ENCODE measurements around the gene CCNL2. TPM values are rescaled to one million over a fixed set of nuclear protein-coding genes. Genes with fewer than 3 reads are reported as not detected.

CCNL2 gene
- total and polyA plus RNA-seq, 2 experiments from 2014 or later = 230 to 301 TPM

DNA sequence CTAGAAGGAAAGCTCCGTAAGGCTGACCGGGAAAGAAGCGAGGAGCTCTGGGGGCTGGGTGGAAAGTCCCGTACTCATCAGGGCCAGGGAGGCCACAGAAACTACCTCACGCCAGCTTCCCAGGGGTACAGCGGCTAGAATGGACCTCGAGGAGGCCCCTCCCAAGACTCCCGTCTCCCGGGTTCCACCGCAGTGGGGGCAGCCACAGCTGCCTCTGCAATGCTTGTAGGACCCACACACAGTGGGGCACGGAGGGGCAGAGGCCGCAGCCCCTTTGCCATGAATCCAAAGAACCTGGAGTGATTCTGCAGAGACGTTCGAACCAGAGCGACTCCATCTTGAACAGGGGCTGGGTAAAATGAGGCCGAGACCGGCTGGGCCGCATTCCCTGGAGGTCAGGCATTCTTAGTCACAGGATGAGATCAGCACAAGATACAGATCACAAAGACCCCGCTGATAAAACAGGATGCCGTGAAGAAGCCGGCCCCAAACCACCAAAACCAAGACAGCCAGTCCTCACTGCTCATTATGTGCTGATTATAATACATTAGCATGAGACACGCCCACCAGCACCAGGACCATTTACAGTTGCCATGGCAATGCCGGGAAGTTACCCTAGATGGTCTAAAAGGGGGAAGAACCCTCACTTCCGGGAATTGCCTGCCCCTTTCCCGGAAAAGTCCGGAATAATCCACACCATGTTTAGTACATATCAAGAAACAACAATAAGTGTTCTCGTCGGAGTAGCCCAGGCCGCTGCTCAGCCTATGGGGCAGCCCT lies 23.5 kb upstream of the CCNL2 start:
- no peaks in the 10 kb centered on the region for H3K36me3 ChIP-seq
- no peaks in the 10 kb centered on the region for H3K27me3 ChIP-seq
- TF ChIP-seq, protein P1, sequence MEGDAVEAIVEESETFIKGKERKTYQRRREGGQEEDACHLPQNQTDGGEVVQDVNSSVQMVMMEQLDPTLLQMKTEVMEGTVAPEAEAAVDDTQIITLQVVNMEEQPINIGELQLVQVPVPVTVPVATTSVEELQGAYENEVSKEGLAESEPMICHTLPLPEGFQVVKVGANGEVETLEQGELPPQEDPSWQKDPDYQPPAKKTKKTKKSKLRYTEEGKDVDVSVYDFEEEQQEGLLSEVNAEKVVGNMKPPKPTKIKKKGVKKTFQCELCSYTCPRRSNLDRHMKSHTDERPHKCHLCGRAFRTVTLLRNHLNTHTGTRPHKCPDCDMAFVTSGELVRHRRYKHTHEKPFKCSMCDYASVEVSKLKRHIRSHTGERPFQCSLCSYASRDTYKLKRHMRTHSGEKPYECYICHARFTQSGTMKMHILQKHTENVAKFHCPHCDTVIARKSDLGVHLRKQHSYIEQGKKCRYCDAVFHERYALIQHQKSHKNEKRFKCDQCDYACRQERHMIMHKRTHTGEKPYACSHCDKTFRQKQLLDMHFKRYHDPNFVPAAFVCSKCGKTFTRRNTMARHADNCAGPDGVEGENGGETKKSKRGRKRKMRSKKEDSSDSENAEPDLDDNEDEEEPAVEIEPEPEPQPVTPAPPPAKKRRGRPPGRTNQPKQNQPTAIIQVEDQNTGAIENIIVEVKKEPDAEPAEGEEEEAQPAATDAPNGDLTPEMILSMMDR (IDR thresholded peaks at IDR 0.05; ENCODE audit: low read depth, low read length) = no peak
- no peak overlapping the region for H3K4me3 ChIP-seq
- H3K9me3 ChIP-seq (ENCODE audit: low read depth) = no peaks in the 10 kb centered on the region
- H3K27ac ChIP-seq = no peak overlapping the region
- no peak for DNase-seq (ENCODE audit: low read depth in 1 of 2, low spot score in 1 of 2)
- no peaks in the 10 kb centered on the region for H3K4me1 ChIP-seq (ENCODE audit: low read depth)

DNA sequence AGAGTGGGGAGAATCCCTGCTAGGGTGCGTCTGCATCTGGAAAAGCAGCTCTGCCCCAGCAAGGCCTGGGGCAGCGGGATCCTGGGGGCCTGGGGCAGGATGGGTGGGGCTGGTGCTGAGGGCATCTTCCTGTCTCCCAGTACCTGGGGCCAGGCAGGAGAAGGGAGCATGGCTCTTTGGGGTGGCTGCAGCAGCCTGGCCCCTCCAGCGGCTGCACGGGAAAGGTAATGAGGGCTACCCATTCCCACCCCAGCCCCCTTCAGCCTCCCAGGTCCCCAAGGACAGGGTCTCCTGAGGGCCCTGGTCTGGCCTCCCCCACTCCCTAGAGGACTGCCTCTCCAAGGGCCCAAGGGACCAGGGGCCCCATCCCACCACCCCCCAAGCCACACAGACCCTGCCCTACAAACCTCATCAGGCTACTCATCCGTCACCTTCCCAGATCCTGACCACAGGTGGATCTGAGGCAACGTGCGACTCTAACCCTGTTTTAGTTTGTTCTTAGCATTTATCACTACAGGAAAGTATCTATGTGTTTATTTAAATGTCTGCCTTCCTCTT lies 22.9 kb upstream of the CCNL2 start:
- no peaks in the 10 kb centered on the region for H3K36me3 ChIP-seq
- no peaks in the 10 kb centered on the region for H3K27me3 ChIP-seq
- no peaks in the 10 kb centered on the region for H3K4me1 ChIP-seq (ENCODE audit: low read depth)
- DNase-seq (ENCODE audit: low read depth in 1 of 2, low spot score in 1 of 2) = no peak
- no peak overlapping the region for H3K4me3 ChIP-seq
- H3K27ac ChIP-seq = no peak overlapping the region
- H3K9me3 ChIP-seq (ENCODE audit: low read depth) = no peaks in the 10 kb centered on the region
- TF ChIP-seq, protein P1 (IDR thresholded peaks at IDR 0.05; ENCODE audit: low read depth, low read length) = no peak

DNA sequence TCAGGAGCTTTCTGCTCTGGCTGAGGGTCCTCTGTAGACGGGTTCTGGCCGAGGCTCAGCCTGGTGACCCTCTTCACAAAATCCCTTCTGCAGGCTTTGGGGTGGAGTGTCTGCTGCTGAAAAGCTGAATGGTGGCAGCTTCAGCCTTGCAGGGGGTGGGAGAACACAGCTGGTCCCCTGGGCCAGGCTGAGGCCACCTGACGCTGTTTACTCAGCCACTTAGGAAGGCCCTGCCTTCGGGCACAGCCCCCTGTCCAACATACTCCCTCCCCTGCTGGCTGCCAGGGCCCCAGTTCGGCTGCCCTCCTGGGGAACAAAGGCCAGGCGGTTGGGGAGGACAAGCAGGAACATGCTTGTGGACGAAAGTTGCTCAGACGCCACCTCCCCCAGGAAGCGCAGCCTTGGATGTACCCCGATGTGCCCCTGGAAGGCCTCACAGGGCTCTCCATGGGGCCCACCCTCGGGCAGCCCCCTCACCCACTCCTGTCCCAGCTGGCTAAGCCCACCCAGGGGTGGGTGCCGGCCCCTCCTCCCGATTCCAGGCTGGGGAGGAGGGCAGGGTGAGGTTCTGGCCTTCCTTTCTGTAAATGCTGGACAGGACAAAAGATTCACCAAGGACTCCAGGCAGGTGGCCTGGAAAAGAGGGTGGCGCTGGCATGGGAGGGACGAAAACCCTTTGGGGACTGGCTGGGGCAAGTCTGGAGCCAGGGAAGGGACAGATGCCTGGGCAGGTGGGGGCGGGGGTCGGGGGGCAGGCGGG lies 22.2 kb upstream of the CCNL2 start, which contains the start of gene ANKRD65:
ANKRD65 (minus strand) TSS at position 130 of the 760 bp plus-strand sequence. CDS start 271 bp downstream, outside the sequence.
- no peaks in the 10 kb centered on the region for H3K27me3 ChIP-seq
- H3K4me3 ChIP-seq = no peak within 1 kb of the TSS
- no peak for DNase-seq (ENCODE audit: low read depth in 1 of 2, low spot score in 1 of 2)
- H3K9me3 ChIP-seq (ENCODE audit: low read depth) = no peaks in the 10 kb centered on the region
- no peaks in the 10 kb centered on the region for H3K36me3 ChIP-seq
- TF ChIP-seq, protein P1 (IDR thresholded peaks at IDR 0.05; ENCODE audit: low read depth, low read length) = no peak
- H3K4me1 ChIP-seq (ENCODE audit: low read depth) = no peaks in the 10 kb centered on the region
- no peak within 1 kb of the TSS for H3K27ac ChIP-seq

DNA sequence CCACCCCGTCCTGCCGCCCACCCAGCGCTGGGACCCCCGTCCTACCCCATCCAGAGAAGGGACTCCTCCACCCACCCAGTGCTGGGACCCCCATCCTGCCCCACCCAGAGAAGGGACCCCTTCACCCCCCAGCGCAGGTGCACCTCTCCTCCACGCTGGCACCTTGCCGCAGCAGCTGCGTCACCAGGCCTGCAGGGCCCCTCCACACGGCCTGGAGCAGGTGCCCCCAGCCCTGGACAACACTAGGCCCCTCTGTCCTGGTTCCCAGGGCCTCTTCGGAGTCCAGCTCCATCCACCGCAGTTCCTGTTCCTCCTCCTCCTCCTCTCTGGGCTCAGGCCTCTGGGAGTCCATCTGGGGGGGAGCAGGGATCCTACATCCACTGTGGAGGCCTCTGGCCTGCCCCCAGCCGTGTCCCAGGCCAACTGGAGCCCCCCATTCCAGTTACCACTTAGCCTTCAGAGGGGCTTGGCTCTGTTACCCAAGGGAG lies 21.6 kb upstream of the CCNL2 start:
- Histone ChIP-seq H3K4me3 (no peak overlapping the region), H3K27ac (no peak overlapping the region)
- DNase-seq (ENCODE audit: low read depth in 1 of 2, low spot score in 1 of 2) = no peak

More for the DNA sequence above, 21.6 kb upstream of the CCNL2 start:
- Histone ChIP-seq H3K36me3 (no peaks in the 10 kb centered on the region), H3K27me3 (no peaks in the 10 kb centered on the region), H3K4me1 (ENCODE audit: low read depth) (no peaks in the 10 kb centered on the region), H3K9me3 (ENCODE audit: low read depth) (no peaks in the 10 kb centered on the region)
- TF ChIP-seq, protein P1 (IDR thresholded peaks at IDR 0.05; ENCODE audit: low read depth, low read length) = no peak

Data from cardiac muscle cell (in vitro differentiated cells and primary cell).